ENCODE results near the gene ITPRID1.

The ITPRID1 gene

DNA sequence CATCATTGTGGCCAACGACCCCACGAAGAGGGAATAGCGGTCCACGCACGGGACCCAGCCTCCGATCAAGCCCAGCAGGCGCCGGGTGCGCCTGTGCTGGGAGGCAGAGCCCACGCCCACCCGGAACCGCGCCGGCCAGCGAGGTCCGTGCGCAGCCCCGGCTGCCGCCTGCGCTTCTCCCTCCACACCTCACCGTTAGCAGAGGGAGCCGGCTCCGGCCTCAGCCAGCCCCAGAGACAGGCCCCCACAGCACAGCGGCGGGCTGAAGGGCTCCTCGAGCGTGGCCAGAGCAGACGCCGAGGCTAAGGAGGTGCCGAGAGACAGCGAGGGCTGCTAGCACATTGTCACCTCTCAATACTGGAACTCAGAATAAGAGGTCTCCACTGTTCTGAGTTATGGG lies 3.6 kb downstream of the ITPRID1 start:
- POLR2A ChIA-PET = no interaction called here
- Histone ChIP-seq H3K4me3 (ENCODE audit: low read depth, low read length) (no peak overlapping the region), H3K36me3 (ENCODE audit: control insufficient read depth in 2 of 2, insufficient read depth in 1 of 2, low read length in 2 of 2) (no peaks in the 10 kb centered on the region), H3K4me1 (ENCODE audit: control insufficient read depth, insufficient read depth, low read length) (no peaks in the 10 kb centered on the region), H3K9me3 (ENCODE audit: control insufficient read depth, insufficient read depth, low read depth, low read length) (no peaks in the 10 kb centered on the region), H3K27ac (ENCODE audit: extremely low read depth, low read depth, low read length) (no peak overlapping the region)
- CTCF ChIA-PET = no interaction called here
- TF ChIP-seq, protein P1, sequence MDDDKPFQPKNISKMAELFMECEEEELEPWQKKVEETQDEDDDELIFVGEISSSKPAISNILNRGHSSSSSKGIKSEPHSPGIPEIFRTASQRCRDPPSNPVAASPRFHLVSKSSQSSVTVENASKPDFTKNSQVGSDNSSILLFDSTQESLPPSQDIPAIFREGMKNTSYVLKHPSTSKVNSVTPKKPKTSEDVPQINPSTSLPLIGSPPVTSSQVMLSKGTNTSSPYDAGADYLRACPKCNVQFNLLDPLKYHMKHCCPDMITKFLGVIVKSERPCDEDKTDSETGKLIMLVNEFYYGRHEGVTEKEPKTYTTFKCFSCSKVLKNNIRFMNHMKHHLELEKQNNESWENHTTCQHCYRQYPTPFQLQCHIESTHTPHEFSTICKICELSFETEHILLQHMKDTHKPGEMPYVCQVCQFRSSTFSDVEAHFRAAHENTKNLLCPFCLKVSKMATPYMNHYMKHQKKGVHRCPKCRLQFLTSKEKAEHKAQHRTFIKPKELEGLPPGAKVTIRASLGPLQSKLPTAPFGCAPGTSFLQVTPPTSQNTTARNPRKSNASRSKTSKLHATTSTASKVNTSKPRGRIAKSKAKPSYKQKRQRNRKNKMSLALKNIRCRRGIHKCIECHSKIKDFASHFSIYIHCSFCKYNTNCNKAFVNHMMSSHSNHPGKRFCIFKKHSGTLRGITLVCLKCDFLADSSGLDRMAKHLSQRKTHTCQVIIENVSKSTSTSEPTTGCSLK (tag by site-specific recombination; IDR thresholded peaks at IDR 0.05) = no peak
- TF ChIP-seq, protein P2, sequence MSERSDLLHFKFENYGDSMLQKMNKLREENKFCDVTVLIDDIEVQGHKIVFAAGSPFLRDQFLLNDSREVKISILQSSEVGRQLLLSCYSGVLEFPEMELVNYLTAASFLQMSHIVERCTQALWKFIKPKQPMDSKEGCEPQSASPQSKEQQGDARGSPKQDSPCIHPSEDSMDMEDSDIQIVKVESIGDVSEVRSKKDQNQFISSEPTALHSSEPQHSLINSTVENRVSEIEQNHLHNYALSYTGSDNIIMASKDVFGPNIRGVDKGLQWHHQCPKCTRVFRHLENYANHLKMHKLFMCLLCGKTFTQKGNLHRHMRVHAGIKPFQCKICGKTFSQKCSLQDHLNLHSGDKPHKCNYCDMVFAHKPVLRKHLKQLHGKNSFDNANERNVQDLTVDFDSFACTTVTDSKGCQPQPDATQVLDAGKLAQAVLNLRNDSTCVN (tag by site-specific recombination; optimal IDR thresholded peaks at IDR 0.05) = no peak
- TF ChIP-seq ZNF473 (tag by site-specific recombination; IDR thresholded peaks at IDR 0.05) (no peak), ZFP37 (tag by site-specific recombination; IDR thresholded peaks at IDR 0.05) (no peak)

DNA sequence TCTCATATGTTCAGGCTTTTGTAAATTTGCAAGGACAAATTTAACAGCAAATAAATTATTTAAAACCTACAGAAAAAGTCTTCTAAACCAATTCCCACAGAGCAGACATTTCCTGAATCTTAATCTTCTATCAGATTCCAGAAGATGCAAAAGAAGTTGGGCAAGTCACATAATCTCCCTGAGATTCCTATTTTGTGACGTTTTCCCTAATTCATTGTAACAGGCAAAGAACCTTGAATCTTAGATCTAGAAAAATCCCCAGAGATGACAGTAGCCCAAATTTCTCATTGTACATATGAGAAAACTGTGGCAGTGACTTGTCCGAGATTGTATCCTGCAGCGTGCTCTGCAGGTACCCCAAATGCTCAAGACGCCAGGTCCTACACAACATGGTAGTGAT lies 4.9 kb downstream of the ITPRID1 start:
- POLR2A ChIA-PET = no interaction called here
- H3K27ac ChIP-seq (ENCODE audit: extremely low read depth, low read depth, low read length) = no peak overlapping the region
- no peak for TF ChIP-seq EGR2 (tag by site-specific recombination; IDR thresholded peaks at IDR 0.05; ENCODE audit: low read depth)
- TF ChIP-seq, protein P1 (tag by site-specific recombination; IDR thresholded peaks at IDR 0.05) = no peak
- TF ChIP-seq GLI2 (tag by site-specific recombination; IDR thresholded peaks at IDR 0.05; ENCODE audit: borderline replicate concordance, low read depth) = no peak
- TF ChIP-seq BCL11A (tag by site-specific recombination; IDR thresholded peaks at IDR 0.05; ENCODE audit: low read depth) = no peak
- TF ChIP-seq ZNF335 (tag by site-specific recombination; conservative IDR thresholded peaks at IDR 0.05) = no peak
- TF ChIP-seq ZNF76 (tag by site-specific recombination; IDR thresholded peaks at IDR 0.05; ENCODE audit: borderline replicate concordance, low read depth) = no peak
- TF ChIP-seq ZNF121 (tag by site-specific recombination; IDR thresholded peaks at IDR 0.05) = no peak
- TF ChIP-seq ZNF146 (tag by site-specific recombination; IDR thresholded peaks at IDR 0.05) = no peak
- TF ChIP-seq ZNF292 (tag by site-specific recombination; IDR thresholded peaks at IDR 0.05; ENCODE audit: borderline replicate concordance, low read depth) = no peak
- no peak for TF ChIP-seq ZNF324 (tag by site-specific recombination; IDR thresholded peaks at IDR 0.05)
- TF ChIP-seq SALL2 (tag by site-specific recombination; IDR thresholded peaks at IDR 0.05; ENCODE audit: borderline replicate concordance) = no peak
- H3K9me3 ChIP-seq (ENCODE audit: control insufficient read depth, insufficient read depth, low read depth, low read length) = no peaks in the 10 kb centered on the region
- no peak overlapping the region for H3K4me3 ChIP-seq (ENCODE audit: low read depth, low read length)
- no peaks in the 10 kb centered on the region for H3K36me3 ChIP-seq (ENCODE audit: control insufficient read depth in 2 of 2, insufficient read depth in 1 of 2, low read length in 2 of 2)
- H3K4me1 ChIP-seq (ENCODE audit: control insufficient read depth, insufficient read depth, low read length) = no peaks in the 10 kb centered on the region
- CTCF ChIA-PET = no interaction called here

DNA sequence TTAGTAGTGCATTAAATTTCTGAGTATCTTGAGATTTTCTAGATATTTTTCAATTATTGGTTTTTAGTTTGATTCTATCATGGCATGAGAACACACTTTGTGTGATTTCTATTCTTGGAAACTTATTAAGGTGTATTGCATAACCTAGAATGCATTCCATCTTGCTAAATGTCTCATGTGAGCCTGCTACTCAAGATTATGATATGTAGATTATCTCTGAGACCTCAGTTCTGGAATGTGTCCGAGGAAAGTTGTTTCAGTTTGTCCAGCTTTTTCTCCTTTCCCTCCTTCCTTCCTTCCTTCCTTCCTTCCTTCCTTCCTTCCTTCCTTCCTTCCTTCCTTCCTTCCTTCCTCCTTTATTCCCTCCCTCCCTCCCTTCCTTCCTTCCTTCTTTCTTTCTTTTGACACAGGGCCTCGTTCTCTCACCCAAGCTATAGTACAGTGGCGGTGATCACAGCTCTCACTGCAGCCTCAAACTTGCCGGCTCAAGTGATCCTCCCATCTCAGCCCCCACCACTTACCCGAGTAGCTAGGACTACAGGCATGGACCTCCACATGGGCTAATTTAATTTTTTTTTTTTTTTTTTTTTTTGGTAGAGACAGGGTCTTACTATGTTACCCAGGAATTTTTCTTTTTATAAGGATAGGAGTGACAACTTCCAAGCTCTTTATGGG lies 7.6 kb downstream of the ITPRID1 start:
- no peaks in the 10 kb centered on the region for H3K36me3 ChIP-seq (ENCODE audit: control insufficient read depth in 2 of 2, insufficient read depth in 1 of 2, low read length in 2 of 2)
- TF ChIP-seq, protein P3, sequence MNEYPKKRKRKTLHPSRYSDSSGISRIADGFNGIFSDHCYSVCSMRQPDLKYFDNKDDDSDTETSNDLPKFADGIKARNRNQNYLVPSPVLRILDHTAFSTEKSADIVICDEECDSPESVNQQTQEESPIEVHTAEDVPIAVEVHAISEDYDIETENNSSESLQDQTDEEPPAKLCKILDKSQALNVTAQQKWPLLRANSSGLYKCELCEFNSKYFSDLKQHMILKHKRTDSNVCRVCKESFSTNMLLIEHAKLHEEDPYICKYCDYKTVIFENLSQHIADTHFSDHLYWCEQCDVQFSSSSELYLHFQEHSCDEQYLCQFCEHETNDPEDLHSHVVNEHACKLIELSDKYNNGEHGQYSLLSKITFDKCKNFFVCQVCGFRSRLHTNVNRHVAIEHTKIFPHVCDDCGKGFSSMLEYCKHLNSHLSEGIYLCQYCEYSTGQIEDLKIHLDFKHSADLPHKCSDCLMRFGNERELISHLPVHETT (tag by site-specific recombination; IDR thresholded peaks at IDR 0.05) = no peak
- CTCF ChIA-PET = no interaction called here

More for the DNA sequence above, 7.6 kb downstream of the ITPRID1 start:
- H3K4me1 ChIP-seq (ENCODE audit: control insufficient read depth, insufficient read depth, low read length) = no peaks in the 10 kb centered on the region
- no peak overlapping the region for H3K4me3 ChIP-seq (ENCODE audit: low read depth, low read length)
- POLR2A ChIA-PET = no interaction called here
- no peaks in the 10 kb centered on the region for H3K9me3 ChIP-seq (ENCODE audit: control insufficient read depth, insufficient read depth, low read depth, low read length)
- H3K27ac ChIP-seq (ENCODE audit: extremely low read depth, low read depth, low read length) = no peak overlapping the region

Measured in HEK293 (cell line).